Keratinocyte (primary cell): Measurements from ENCODE around the gene PCSK2. TPM values are rescaled to one million over a fixed set of nuclear protein-coding genes. Genes with fewer than 3 reads are reported as not detected.

Experiments
- DNase-seq: peaks from one replicate; pipeline ENCODE4 v3.0.0-alpha.2; 2011; ENCODE audit warnings: low read depth, missing footprints, low spot score
- FAIRE-seq: peaks from 2 replicates; lab custom pipeline; 2011; peaks lifted over from hg19 to GRCh38; lab: Jason Lieb, UNC
- H2AFZ ChIP-seq: 2 replicates; pipeline ENCODE4 v1.6.0; 2012; ENCODE audit warnings: low read length, control low read depth, inconsistent platforms; ENCODE audit not compliant: control insufficient read depth
- H3K27ac ChIP-seq: 2 replicates; pipeline ENCODE4 v1.5.1; 2011; ENCODE audit warnings: low read length; ENCODE audit not compliant: control insufficient read depth, insufficient read depth
- H3K27me3 ChIP-seq: 3 replicates; pipeline ENCODE4 v1.6.0; 2011; ENCODE audit warnings: low read length; ENCODE audit not compliant: control insufficient read depth, insufficient read depth; ENCODE audit errors: extremely low read depth
- H3K36me3 ChIP-seq, 2 experiments: 2 replicates in 1 of 2; 3 replicates in 1 of 2; pipeline ENCODE4 v1.5.1; 2011; ENCODE audit warnings: low read length in 2 of 2, mild to moderate bottlenecking in 1 of 2; ENCODE audit not compliant: control insufficient read depth in 2 of 2, insufficient read depth in 2 of 2; ENCODE audit errors: extremely low read depth in 1 of 2
- H3K4me1 ChIP-seq: 3 replicates; pipeline ENCODE4 v1.5.1; 2011; ENCODE audit warnings: low read length; ENCODE audit not compliant: control insufficient read depth, insufficient read depth; ENCODE audit errors: extremely low read depth
- H3K4me2 ChIP-seq: 3 replicates; pipeline ENCODE4 v1.6.0; 2011; ENCODE audit warnings: low read depth, low read length; ENCODE audit not compliant: control insufficient read depth, insufficient read depth; ENCODE audit errors: extremely low read depth
- H3K4me3 ChIP-seq, 3 experiments: fragments of 200-600 bp in 1 of 3; sonication (generic) in 1 of 3; 2 replicates in 2 of 3; 3 replicates in 1 of 3; pipeline ENCODE4 v1.5.1; 2011 to 2016; ENCODE audit warnings: low read length in 3 of 3, mild to moderate bottlenecking in 3 of 3, control low read depth in 2 of 3, inconsistent platforms in 1 of 3, low read depth in 1 of 3, mixed read lengths in 1 of 3, mixed run types in 1 of 3, moderate library complexity in 1 of 3; ENCODE audit not compliant: control insufficient read depth in 2 of 3, insufficient read depth in 2 of 3; ENCODE audit errors: extremely low read depth in 1 of 3
- H3K79me2 ChIP-seq: 2 replicates; pipeline ENCODE4 v1.6.0; 2012; ENCODE audit warnings: low read length; ENCODE audit not compliant: control insufficient read depth, insufficient read depth
- H3K9ac ChIP-seq: 3 replicates; pipeline ENCODE4 v1.6.0; 2011; ENCODE audit warnings: low read length; ENCODE audit not compliant: control insufficient read depth, insufficient read depth; ENCODE audit errors: extremely low read depth
- H3K9me1 ChIP-seq: 3 replicates; pipeline ENCODE4 v1.6.0; 2011; ENCODE audit warnings: low read length; ENCODE audit not compliant: control insufficient read depth, insufficient read depth; ENCODE audit errors: extremely low read depth
- H3K9me3 ChIP-seq: 2 replicates; pipeline ENCODE4 v1.5.1; 2012; ENCODE audit warnings: low read depth, low read length; ENCODE audit not compliant: control insufficient read depth
- H4K20me1 ChIP-seq: 3 replicates; pipeline ENCODE4 v1.6.0; 2011; ENCODE audit warnings: low read length; ENCODE audit not compliant: control insufficient read depth, insufficient read depth; ENCODE audit errors: extremely low read depth
- CTCF ChIP-seq, 3 experiments: IDR thresholded peaks in 1 of 3; conservative IDR thresholded peaks in 1 of 3; optimal IDR thresholded peaks in 1 of 3; 2 replicates in 2 of 3; 3 replicates in 1 of 3; pipeline versions ENCODE3 to v1.5.1; 2011; ENCODE audit warnings: low read length in 3 of 3, mild to moderate bottlenecking in 3 of 3, moderate library complexity in 2 of 3, control low read depth in 1 of 3, inconsistent platforms in 1 of 3; ENCODE audit not compliant: insufficient read depth in 2 of 3; ENCODE audit errors: extremely low read depth in 1 of 3
- EZH2 ChIP-seq: IDR thresholded peaks from one replicate; pipeline ENCODE4 v1.6.1; 2012; ENCODE audit warnings: inconsistent platforms, mild to moderate bottlenecking, low read length, moderate library complexity
- dilution Hi-C: fragments of 300-500 bp; cut with MboI; formaldehyde crosslinking; loops from one replicate; pipeline ENCODE4 v1.7.0; 2020; ENCODE audit warnings: low sequenced_read_pairs; ENCODE audit not compliant: extremely low pct_ligation_motif_present
- polyA plus RNA-seq, 5 experiments: library from polyadenylated mRNA; depleted of rRNA in 3 of 5; stranded (reverse) in 3 of 5; stranded (forward) in 1 of 5; unstranded in 1 of 5; fragments of >200 nt; gene quantifications; 1 replicate in 1 of 5; 2 replicates in 3 of 5; 3 replicates in 1 of 5; pipeline versions ENCODE4 v1.2.1 to v1.2.3, GENCODE V29; 2011 to 2012; ENCODE audit warnings: missing spikeins in 2 of 5, low read depth in 1 of 5, low replicate concordance in 1 of 5

Gene PCSK2
- polyA plus RNA-seq, 1 donor (not counting 4 experiments of a cell fraction or from before 2014, with no cell fraction given), result not detected

DNA sequence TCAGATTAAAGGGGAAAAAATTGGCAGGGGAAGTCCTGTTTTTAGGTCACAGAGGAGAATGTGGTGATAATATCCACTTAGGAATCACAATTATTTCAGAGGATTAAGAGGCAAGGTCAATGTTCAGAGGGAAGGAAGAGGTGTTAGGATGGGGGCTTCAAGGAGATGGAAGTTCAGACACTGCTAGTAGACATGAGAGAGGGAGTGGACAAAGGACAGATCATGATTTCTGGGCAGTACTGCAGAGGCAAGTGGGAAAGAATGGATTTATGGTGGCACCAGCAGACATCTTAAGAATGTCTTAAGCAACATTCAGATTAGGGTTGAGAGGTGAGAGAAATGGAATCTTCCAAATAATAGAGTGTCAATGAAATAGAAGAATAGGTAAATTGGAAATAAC, 9.9 kb downstream of the PCSK2 start:
- H4K20me1 ChIP-seq, result no peaks in the 10 kb centered on the region
- dilution Hi-C loops, result no loop called here
- H3K9me3 ChIP-seq, result no peaks in the 10 kb centered on the region
- H3K27ac ChIP-seq, result no peak overlapping the region
- H3K4me2 ChIP-seq, result no peak overlapping the region
- H3K27me3 ChIP-seq, result no peaks in the 10 kb centered on the region
- DNase-seq (no peak), FAIRE-seq (no peak)
- no peaks in the 10 kb centered on the region for H3K79me2 ChIP-seq
- H2AFZ ChIP-seq, result no peak overlapping the region
- no peaks in the 10 kb centered on the region for H3K36me3 ChIP-seq
- H3K4me3 ChIP-seq, result no peak overlapping the region
- no peaks in the 10 kb centered on the region for H3K4me1 ChIP-seq
- TF ChIP-seq CTCF (optimal IDR thresholded peaks at IDR 0.05 in 1 of 3, IDR thresholded peaks at IDR 0.05 in 1 of 3, conservative IDR thresholded peaks at IDR 0.05 in 1 of 3; ENCODE audit: extremely low read depth in 1 of 3, insufficient read depth in 2 of 3, low read length in 3 of 3) (no peak), EZH2 (no peak)
- no peak overlapping the region for H3K9ac ChIP-seq
- H3K9me1 ChIP-seq, result no peaks in the 10 kb centered on the region

- Histone ChIP-seq H3K9ac (no peak overlapping the region), H3K36me3 (no peaks in the 10 kb centered on the region), H3K79me2 (no peaks in the 10 kb centered on the region), H3K4me3 (no peak overlapping the region), H3K9me1 (no peaks in the 10 kb centered on the region), H3K9me3 (no peaks in the 10 kb centered on the region), H2AFZ (no peak overlapping the region), H3K4me1 (no peaks in the 10 kb centered on the region), H3K27me3 (no peaks in the 10 kb centered on the region), H3K4me2 (no peak overlapping the region), H3K27ac (no peak overlapping the region), H4K20me1 (no peaks in the 10 kb centered on the region)
- FAIRE-seq (no peak), DNase-seq (no peak)
- dilution Hi-C loops, result no loop called here
- TF ChIP-seq CTCF (optimal IDR thresholded peaks at IDR 0.05 in 1 of 3, IDR thresholded peaks at IDR 0.05 in 1 of 3, conservative IDR thresholded peaks at IDR 0.05 in 1 of 3; ENCODE audit: extremely low read depth in 1 of 3, insufficient read depth in 2 of 3, low read length in 3 of 3) (no peak), EZH2 (no peak)
Observed at GRCh38 chr20:17248224-17248623, 21.4 kb downstream of the PCSK2 start.
